Prostate gland (tissue), 2 donors: ENCODE measurements around the gene SMCO4.
"Not testable (repeated sequence)": the region's sequence is repeated elsewhere in the genome, so short reads cannot be mapped to it uniquely, and the experiment has no call there.

Experiments
- CTCF ChIP-seq, 4 experiments: fragments of 200-600 bp in 2 of 4; fragments of 450-650 bp in 2 of 4; sonication (generic) in 2 of 4; IDR thresholded peaks; 1 replicate in 3 of 4; 2 replicates in 1 of 4; pipeline ENCODE4 v1.5.1; 2016 to 2019; ENCODE audit warnings: antibody characterized with exemption in 4 of 4, mild to moderate bottlenecking in 2 of 4, moderate library complexity in 2 of 4
- POLR2A ChIP-seq: fragments of 450-650 bp; IDR thresholded peaks from one replicate; pipeline ENCODE4 v1.6.1; 2016; ENCODE audit warnings: antibody characterized with exemption, mild to moderate bottlenecking
- POLR2AphosphoS5 ChIP-seq: sonication (generic); formaldehyde crosslinking; IDR thresholded peaks from one replicate; pipeline ENCODE4 v1.6.1; 2017; ENCODE audit warnings: antibody characterized with exemption

- TF ChIP-seq POLR2AphosphoS5; POLR2A; CTCF (IDR thresholded peaks at IDR 0.05): not testable (repeated sequence)
These were observed 79.5 kb downstream of the SMCO4 start for GRCh38 chr11:93463666-93464065.
